ENCODE results near the gene DGKK.

The DGKK gene
- 0 to 0.15 reads per million in 2 donors for total RNA-seq

GRCh38 chrX:50470103-50471031 is at the start of gene DGKK:
TSS of gene DGKK (minus strand) at chrX:50470825. CDS start at chrX:50470678, 147 bp downstream.
- DNase-seq, result no peak

GRCh38 chrX:50514811-50515210 is 44.2 kb upstream of the DGKK start:
- no peak for DNase-seq

DNA sequence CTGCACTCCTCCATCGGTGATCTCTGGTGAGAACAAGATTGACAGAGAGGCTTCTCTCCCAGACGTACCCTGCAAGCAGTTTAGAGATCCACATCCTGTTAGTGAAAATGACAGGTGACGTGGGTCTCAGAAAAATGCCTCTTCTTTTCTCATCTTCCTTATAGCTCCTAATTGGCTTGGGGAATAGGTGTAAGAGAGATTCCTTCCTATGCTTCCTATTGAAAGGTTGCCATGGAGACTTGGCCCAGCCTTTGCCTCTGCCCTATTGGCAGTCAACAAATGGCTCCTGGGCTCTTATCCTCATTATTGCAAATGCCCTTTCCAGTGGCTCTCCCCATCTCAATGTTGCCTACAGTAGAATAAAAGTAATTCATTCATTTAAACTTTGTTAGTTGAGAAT is 26.5 kb upstream of the DGKK start:
- DNase-seq, result no peak

DNA sequence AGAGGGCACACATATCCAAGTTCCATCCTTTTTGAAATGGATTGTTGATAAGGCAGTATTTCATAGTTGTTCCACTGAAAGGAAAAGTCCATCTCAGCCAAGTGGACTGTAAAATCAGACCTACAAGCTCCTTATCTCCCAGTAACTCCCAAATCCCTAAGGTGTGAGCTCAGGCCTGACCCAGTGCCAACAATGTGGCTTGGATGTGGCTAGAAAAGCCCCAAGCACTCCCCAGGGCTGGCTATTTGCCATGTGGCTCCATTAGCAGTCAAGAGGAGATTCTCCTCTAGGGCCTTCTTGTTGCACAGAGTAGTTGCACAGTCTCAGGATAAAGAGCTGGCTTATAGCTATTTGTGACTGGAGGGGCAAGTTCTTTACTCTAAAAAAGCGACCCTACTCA is 25.0 kb upstream of the DGKK start:
- DNase-seq, result no peak

GRCh38 chrX:50492720-50493119 is 22.1 kb upstream of the DGKK start:
- no peak for DNase-seq

GRCh38 chrX:50484662-50485061 is 14.0 kb upstream of the DGKK start:
- DNase-seq, result no peak

DNA sequence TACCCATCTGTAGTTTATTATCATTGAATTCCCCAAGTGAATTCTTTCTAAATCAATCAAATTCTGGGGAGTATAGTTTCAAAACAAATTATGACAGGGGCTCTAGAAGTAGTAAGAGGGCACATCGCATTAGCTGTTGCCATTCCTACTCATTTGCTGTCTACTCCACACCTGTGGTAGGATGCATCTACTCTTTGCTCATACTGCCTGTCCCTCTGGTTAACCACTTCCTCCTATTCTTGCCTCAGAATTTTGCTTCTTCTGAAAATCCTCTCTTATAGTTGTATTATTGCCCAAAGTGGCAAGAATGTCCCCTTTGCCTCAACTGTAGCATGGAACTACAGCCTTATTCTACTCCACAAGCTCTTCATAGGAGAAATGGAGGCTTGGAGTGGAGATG is 12.7 kb upstream of the DGKK start:
- DNase-seq, result no peak

GRCh38 chrX:50475208-50475607 is 4.6 kb upstream of the DGKK start:
- DNase-seq, result no peak

DNA sequence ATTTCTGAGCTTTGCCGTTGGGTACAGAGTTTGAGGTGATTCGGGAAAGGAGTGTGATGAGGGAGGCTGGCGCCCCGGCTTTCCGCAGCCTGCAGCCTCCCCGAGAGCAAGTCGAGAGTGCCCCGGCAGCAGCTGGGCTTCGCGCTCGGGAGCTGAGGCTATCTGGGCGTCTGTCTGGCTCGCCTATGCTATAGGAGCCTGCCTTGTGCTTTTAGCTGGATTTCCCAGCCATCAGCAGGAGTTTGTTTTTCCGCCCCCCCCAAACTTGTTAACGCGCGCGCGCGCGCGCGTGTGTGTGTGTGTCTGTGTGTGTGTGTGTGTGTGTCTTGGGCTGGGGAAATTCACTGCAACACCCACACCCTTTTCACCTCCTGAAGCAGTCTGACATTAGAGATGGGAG is 765 bp upstream of the DGKK start:
- no peak for DNase-seq

DNA sequence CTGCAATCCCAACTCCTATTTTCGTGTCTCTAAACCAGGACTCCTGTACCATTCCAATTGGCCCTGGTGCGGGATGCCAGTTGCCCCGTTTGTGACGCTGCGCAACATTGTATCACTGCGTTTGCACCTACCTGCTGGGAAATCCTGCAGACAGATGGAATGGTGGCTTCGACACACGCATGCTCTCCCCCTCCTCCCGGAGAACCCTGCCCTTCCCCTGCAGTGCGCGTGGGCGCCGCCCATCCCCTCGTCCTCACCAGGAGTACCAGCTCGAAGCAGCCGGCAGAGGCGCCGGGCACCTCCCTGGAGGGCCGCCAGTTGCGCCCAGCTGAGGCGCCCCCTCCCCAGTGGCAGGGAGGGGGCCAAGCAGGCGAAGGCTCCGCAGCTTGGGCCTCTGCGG is 1.4 kb downstream of the DGKK start:
- DNase-seq, result no peak

DNA sequence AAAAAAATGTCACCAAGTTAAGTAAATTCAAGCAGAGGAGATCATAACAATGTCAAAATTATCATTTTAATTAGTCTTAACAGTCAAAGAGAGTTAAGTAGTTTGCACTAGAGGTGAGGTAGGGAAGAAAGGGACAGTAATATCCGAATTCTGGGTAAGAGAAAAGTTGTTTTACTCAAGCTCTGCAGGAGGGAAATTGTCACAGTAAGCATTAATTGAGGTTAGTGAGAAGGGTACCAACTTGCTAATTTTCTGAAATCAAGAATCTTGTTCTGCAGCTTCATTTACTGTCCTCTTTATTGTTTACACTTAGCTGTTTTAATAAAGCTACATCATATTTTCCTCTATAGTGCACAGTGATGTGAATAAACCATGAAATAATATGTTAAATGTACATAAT is 11.0 kb downstream of the DGKK start:
- DNase-seq, result no peak

GRCh38 chrX:50458483-50458882 is 12.1 kb downstream of the DGKK start:
- DNase-seq, result no peak

- DNase-seq, result no peak
Observed at GRCh38 chrX:50456712-50457484, 13.7 kb downstream of the DGKK start.

GRCh38 chrX:50452782-50453181 is 17.8 kb downstream of the DGKK start:
- DNase-seq, result no peak

DNA sequence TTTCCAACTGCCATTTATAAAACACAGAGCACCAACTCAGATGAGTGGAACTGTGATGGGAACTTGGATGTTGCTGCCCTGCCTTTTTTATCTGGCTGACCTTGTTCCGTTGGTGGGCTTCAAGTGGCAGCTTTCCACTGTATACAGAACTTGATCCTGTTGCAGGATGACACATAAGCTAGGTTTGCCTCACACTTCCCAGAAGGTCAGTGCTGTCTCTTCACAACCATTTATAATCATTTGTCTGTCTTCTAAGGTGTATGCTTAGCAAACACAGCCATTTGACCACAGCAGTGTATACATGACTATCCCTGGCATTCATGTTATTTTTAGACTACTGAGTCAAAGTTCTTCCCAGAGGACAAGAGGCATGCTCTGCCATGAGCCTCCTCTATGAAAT is 20.3 kb downstream of the DGKK start:
- no peak for DNase-seq

DNA sequence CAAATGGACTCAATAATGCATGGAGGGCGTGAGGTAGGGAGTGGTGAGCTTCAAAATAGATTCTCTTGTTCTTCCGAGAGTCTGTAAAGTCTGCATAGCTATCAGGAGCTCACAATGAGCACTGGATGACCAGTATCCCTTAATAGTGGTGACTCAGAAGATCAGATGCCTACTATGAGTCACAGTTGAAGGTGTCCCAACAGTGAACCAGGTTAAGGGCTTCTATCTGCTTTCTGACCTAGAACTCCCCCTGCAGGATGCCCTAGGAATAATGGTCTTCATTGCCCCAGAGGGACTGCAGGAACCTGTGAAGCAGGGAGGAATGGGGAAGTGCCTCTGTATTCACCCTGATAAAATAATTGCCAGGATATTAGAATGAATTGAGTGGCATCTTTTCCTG is 22.1 kb downstream of the DGKK start:
- no peak for DNase-seq

DNA sequence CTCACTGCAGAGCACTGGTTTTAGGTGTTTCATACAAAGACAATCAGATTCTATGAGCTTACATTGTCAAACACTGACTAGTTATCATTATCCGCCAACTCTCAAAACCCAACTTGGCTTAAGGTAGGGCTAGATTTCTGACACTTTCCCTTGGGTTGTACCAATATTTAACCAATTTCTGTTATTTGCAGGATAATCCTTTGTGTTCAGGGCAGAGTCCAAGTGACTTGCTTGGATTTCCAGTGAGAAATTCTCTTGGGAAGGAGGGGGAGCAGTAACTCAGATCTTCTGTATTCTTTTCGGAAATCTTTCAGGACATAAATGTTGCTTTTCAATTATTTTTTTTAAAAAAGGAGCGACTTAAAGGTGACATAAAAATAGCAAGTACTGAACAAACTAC is 23.1 kb downstream of the DGKK start:
- DNase-seq, result no peak

DNA sequence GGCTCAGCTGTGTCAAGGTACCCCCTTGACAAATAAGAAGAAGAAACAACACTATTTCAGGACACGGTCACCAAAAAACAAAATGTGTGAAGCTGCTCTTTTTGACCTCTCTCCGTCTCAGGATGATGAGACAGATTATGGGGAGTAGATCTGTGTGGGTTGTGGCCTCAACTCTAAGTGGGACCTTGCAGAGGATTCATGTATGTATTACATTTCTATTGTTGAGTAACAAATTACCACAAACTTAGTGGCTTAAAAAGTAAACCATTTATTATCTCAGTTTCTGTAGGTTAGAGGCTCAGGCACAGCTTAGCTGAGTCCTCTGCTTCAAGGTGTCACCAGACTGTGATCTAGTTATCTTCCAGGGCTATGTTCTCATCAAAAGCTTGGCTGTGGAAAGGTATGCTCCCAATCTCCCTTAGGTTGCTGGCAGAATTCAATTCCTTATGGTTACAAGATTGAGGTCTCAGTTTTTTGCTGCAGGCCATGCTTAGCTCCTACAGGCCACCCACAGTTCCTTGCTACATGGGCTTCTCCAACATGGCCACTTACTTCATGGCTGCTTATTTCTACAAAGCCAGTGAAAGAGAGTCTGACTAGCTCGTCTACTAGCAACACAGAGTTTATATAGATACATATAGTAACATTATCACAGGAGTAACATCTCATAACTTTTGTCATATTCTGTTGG is 28.1 kb downstream of the DGKK start:
- no peak for DNase-seq

DNA sequence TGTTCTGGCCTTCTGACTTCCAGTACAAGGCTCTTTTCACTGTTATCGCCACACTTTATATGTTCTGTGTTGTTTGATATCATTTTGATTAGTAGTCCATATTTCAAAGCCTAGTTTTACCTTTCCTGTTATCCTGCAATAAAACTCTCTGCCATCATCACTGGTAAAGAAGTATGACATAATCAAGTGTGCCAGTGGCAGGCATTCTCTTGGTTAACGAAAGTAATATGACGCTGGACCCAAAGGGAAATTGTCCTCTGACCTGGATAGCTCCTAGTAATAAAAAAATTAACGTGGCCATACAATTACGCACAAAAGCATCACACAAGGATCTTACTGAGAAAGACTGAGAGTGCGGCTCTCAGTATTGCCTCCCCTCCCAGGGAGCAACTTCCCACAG is 33.8 kb downstream of the DGKK start:
- no peak for DNase-seq

GRCh38 chrX:50432829-50433289 is 37.8 kb downstream of the DGKK start:
- no peak for DNase-seq

DNA sequence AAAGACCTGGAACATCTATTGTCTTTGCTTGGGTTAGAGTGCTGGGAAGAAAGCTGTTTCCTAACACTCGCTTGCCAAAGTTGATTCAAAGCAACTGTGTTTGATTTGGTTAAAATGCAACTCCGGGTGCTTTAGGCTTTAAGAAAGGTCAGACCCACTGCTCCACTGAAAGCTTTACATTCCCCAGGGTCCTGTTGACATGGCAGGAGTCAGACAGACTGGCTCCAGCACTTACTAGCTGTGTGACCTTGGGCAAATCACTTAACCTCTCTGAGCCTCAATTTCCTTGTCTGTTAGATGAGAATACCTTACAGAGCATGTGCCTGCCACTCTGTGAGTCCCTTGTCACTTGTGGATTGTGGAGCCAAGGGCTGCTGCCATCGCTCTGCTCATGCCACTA is 39.0 kb downstream of the DGKK start:
- DNase-seq, result no peak

DNA sequence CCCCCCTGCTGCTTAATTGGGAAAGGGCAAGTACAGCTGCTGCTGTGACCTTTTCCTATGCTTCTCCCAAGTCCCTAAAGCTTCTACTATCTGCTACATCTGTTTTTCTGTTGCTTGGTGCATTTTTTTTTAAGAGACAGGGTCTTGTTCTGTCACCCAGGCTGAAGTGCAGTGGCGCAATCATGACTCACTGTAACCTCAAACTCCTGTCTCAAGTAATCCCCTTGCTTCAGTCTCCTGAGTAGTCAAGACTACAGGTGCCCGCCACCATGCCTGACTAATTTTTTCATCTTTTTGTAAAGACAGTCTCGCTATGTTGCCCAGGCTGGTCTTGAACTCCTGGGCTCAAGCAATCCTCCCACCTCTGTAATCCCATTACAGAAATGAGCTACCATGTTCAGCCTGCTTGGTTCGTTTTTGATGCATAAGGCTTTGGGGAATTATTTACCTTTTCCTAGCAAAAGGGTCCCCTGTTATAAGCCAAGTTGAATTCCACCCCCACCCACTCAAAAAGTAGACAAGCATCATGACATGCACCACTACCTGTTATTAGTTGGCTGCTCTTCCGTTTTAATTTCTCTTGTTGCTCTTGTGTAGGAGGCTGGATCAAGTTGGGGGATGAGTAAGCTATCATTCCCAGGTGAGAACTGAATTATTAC is 39.6 kb downstream of the DGKK start:
- no peak for DNase-seq

DNA sequence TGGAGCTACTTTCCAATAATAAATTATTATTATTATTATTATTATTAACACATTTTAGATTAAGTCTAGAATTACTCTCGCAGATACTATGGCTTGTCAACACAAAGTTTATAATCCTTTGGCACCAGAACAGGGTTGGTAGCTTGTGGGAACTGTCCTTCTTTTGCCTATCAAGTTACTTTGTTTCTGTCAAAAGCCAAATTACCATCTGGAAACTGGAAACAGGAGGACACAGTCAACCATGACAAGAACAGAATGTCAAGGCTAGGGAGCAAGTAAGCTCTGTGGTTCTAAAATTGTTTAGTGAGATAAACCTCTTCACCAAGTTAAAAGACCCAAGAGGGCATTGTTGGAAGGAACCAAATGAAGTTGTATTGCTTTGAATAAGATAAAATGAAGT is 42.5 kb downstream of the DGKK start:
- no peak for DNase-seq
